ENCODE measurements around the gene ZNF385D. TPM values are rescaled to one million over a fixed set of nuclear protein-coding genes. Genes with fewer than 3 reads are reported as not detected.

Gene ZNF385D
- total and polyA plus RNA-seq, 7 donors = under 0.01 to 4.3 (median 1.2) TPM

- Histone ChIP-seq H3K4me1 (peaks cover 0 to 14% (median 0%) of the 10 kb centered on the region in 4 donors), H3K9me3 (no peaks in the 10 kb centered on the region), H3K27me3 (no peaks in the 10 kb centered on the region), H3K4me3 (no peak overlapping the region), H3K36me3 (no peaks in the 10 kb centered on the region), H3K27ac (no peak overlapping the region)
- TF ChIP-seq POLR2A (IDR thresholded peaks at IDR 0.05) (no peak), EP300 (IDR thresholded peaks at IDR 0.05) (no peak), POLR2AphosphoS5 (IDR thresholded peaks at IDR 0.05) (no peak), CTCF (IDR thresholded peaks at IDR 0.05) (no peak)
- WGBS, 2 donors = 75 to 80% methylated on average over 1 of the region's 1 CpG
- no peak for DNase-seq
- intact Hi-C loops (cut with DNase I) = no loop called here
Observed at GRCh38 chr3:21649519-21649918, 101.5 kb downstream of the ZNF385D start.

GRCh38 chr3:21647961-21648360 lies 103.0 kb downstream of the ZNF385D start:
- Histone ChIP-seq H3K27ac (no peak overlapping the region), H3K9me3 (no peaks in the 10 kb centered on the region), H3K36me3 (no peaks in the 10 kb centered on the region), H3K4me1 (peaks cover 0 to 18% (median 0%) of the 10 kb centered on the region in 4 donors), H3K4me3 (no peak overlapping the region), H3K27me3 (no peaks in the 10 kb centered on the region)
- intact Hi-C loops (cut with DNase I) = no loop called here
- TF ChIP-seq POLR2A (IDR thresholded peaks at IDR 0.05) (no peak), CTCF (IDR thresholded peaks at IDR 0.05) (no peak), POLR2AphosphoS5 (IDR thresholded peaks at IDR 0.05) (no peak), EP300 (IDR thresholded peaks at IDR 0.05) (no peak)
- no peak for DNase-seq
- 53 to 77% methylated on average over 4 of the region's 4 CpGs for WGBS, 2 donors

GRCh38 chr3:21645121-21645897 lies 105.7 kb downstream of the ZNF385D start:
- Histone ChIP-seq H3K9me3 (no peaks in the 10 kb centered on the region), H3K27ac (peak overlapping the region in 3 of 4 donors; percentile 19 to 69 (median 35)), H3K36me3 (no peaks in the 10 kb centered on the region), H3K4me1 (peaks cover 0 to 18% (median 0%) of the 10 kb centered on the region in 4 donors), H3K4me3 (no peak overlapping the region), H3K27me3 (no peaks in the 10 kb centered on the region)
- DNase-seq = no peak
- 31 to 51% methylated on average over 4 of the region's 4 CpGs for WGBS, 2 donors
- intact Hi-C loops (cut with DNase I) = no loop called here
- no peak for TF ChIP-seq POLR2A (IDR thresholded peaks at IDR 0.05)

- no peaks in the 10 kb centered on the region for H3K9me3 ChIP-seq
- WGBS, 2 donors = 68 to 86% methylated on average over 2 of the region's 2 CpGs
- H3K27me3 ChIP-seq = no peaks in the 10 kb centered on the region
- intact Hi-C loops (cut with DNase I) = no loop called here
- no peaks in the 10 kb centered on the region for H3K36me3 ChIP-seq
- no peak overlapping the region for H3K4me3 ChIP-seq
- no peak for DNase-seq
- TF ChIP-seq POLR2AphosphoS5 (IDR thresholded peaks at IDR 0.05) (no peak), EP300 (IDR thresholded peaks at IDR 0.05) (no peak), CTCF (IDR thresholded peaks at IDR 0.05) (no peak), POLR2A (IDR thresholded peaks at IDR 0.05) (no peak)
- peaks cover 0 to 18% (median 0%) of the 10 kb centered on the region in 4 donors for H3K4me1 ChIP-seq
- peak overlapping the region in 1 of 4 donors; percentile 69 for H3K27ac ChIP-seq
Observed at GRCh38 chr3:21644268-21644667, 106.7 kb downstream of the ZNF385D start.

- Histone ChIP-seq H3K9me3 (no peaks in the 10 kb centered on the region), H3K27me3 (no peaks in the 10 kb centered on the region), H3K36me3 (no peaks in the 10 kb centered on the region), H3K4me1 (peaks cover 0 to 18% (median 0%) of the 10 kb centered on the region in 4 donors), H3K4me3 (no peak overlapping the region), H3K27ac (peak overlapping the region in 1 of 4 donors; percentile 11)
- no peak for TF ChIP-seq EP300 (IDR thresholded peaks at IDR 0.05)
- TF ChIP-seq POLR2AphosphoS5 (IDR thresholded peaks at IDR 0.05) = no peak
- no peak for TF ChIP-seq CTCF (IDR thresholded peaks at IDR 0.05)
- DNase-seq = no peak
- intact Hi-C loops (cut with DNase I) = no loop called here
- WGBS, 2 donors = 62 to 72% methylated on average over 2 of the region's 2 CpGs
Observed at GRCh38 chr3:21643752-21644151, 107.3 kb downstream of the ZNF385D start.
